SK-N-SH treated with all-trans-retinoic acid at 6 μM for 48 hours (cell line): ENCODE results near the gene CPNE2.

Experiments used
- ARNTL ChIP-seq: fragments of 450-650 bp; formaldehyde crosslinking; IDR thresholded peaks from 2 replicates; pipeline ENCODE4 v1.5.0; 2020; ENCODE audit warnings: low read depth, mild to moderate bottlenecking, moderate library complexity, borderline replicate concordance
- CSDC2 ChIP-seq: fragments of 250-450 bp; sonication (Bioruptor Pico); IDR thresholded peaks from 2 replicates; pipeline ENCODE4 v1.5.0; 2020; ENCODE audit warnings: mild to moderate bottlenecking, moderate library complexity
- OSR1 ChIP-seq: fragments of 250-450 bp; sonication (Bioruptor Pico); IDR thresholded peaks from 2 replicates; pipeline ENCODE4 v1.8.0; 2022; ENCODE audit warnings: moderate library complexity, mild to moderate bottlenecking, inconsistent platforms
- RARB ChIP-seq: fragments of 250-450 bp; sonication (Bioruptor Pico); IDR thresholded peaks from 2 replicates; pipeline ENCODE4 v1.8.0; 2021; ENCODE audit warnings: mild to moderate bottlenecking, moderate library complexity
- ZFP3 ChIP-seq: fragments of 250-450 bp; sonication (Bioruptor Pico); IDR thresholded peaks from 2 replicates; pipeline ENCODE4 v1.5.0; 2020; ENCODE audit warnings: mild to moderate bottlenecking, moderate library complexity

GRCh38 chr16:57126411-57126810 lies 34.0 kb downstream of the CPNE2 start:
- no peak for TF ChIP-seq OSR1 (CRISPR knock-in tag)
- no peak for TF ChIP-seq ARNTL
- no peak for TF ChIP-seq RARB (CRISPR knock-in tag)
- no peak for TF ChIP-seq CSDC2
- no peak for TF ChIP-seq ZFP3 (CRISPR knock-in tag)
